Epithelial cell of proximal tubule (primary cell): Measurements from ENCODE around the gene SHISA6. TPM values are rescaled to one million over a fixed set of nuclear protein-coding genes. Genes with fewer than 3 reads are reported as not detected.

ENCODE experiments used
- DNase-seq: peaks from one replicate; pipeline ENCODE4 v3.0.0-alpha.2; 2011; ENCODE audit warnings: low read depth
- H3K4me3 ChIP-seq: 2 replicates; pipeline ENCODE4 v1.5.1; 2011; ENCODE audit warnings: low read depth, mild to moderate bottlenecking, low read length
- total RNA-seq: library from RNA; depleted of rRNA; stranded (reverse); fragments of >200 nt; gene quantifications from 2 replicates; pipeline ENCODE4 v1.2.3, GENCODE V29; 2015
- TF ChIP-seq, protein P1 (sequence below): conservative IDR thresholded peaks from 2 replicates; pipeline ENCODE4 v1.5.1; 2012; ENCODE audit warnings: low read depth, mild to moderate bottlenecking, low read length

The SHISA6 gene
- total RNA-seq, 1 donor from 2014 or later, result not detected

DNA sequence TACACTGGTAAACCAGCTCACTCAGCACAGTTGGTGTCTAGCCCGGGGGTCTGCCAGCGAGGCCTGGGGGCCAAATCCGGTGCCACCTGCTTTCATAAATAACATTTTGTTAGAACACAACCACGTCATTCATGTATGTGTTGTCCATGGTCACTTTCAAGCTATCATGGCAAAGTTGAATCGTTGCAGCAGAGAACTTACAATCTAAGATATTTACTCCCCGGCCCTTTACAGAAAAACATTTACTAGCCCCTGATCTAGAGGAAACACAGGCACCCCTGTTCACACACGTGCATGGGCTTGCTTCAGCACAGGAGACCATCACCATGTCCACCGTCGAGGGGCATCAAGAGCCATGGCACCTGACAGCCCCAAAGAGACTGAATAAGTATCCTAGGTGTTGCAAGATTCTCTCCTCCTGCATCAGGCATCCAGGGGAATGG is 245.9 kb downstream of the SHISA6 start:
- TF ChIP-seq, protein P1, sequence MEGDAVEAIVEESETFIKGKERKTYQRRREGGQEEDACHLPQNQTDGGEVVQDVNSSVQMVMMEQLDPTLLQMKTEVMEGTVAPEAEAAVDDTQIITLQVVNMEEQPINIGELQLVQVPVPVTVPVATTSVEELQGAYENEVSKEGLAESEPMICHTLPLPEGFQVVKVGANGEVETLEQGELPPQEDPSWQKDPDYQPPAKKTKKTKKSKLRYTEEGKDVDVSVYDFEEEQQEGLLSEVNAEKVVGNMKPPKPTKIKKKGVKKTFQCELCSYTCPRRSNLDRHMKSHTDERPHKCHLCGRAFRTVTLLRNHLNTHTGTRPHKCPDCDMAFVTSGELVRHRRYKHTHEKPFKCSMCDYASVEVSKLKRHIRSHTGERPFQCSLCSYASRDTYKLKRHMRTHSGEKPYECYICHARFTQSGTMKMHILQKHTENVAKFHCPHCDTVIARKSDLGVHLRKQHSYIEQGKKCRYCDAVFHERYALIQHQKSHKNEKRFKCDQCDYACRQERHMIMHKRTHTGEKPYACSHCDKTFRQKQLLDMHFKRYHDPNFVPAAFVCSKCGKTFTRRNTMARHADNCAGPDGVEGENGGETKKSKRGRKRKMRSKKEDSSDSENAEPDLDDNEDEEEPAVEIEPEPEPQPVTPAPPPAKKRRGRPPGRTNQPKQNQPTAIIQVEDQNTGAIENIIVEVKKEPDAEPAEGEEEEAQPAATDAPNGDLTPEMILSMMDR, result no peak
- DNase-seq, result no peak
- no peak overlapping the region for H3K4me3 ChIP-seq

DNA sequence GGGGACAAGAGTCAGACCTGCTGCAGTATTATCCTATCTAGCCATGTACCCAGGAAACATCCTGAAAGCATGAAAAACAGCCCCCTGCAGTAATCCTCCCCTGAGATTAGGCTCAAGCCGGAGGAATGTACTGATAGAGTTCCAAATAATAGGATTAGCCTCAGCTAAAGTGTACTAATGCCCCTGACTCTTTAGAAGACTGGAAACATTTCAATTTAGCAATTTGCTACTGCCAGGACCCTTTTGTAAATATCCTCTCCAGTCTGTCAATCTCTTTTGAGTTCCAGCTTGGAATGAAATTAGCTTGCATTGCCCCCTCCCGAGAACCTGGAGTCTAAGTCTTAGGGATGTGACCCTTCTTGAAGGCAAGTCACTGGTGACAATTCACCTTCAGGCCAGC is 246.5 kb downstream of the SHISA6 start:
- TF ChIP-seq, protein P1, result no peak
- no peak for DNase-seq
- no peak overlapping the region for H3K4me3 ChIP-seq

DNA sequence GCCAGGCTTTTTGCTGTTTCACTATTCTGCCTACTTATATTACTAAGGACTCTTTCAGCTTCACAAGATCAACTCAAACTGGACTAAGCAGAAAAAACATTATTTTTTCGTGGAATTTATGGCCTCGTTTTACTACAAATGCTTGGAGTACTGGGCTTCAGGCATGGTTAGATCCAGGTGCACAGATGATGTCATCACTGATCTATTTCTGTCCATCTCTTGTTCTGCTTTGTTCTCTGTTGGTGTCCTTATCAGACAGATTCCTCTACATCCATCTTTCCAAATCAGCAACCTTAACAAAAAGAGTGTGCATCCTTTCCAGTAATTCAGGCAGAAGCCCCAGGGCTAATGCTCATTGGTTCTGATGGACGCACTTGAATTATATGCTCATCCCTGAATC is 247.4 kb downstream of the SHISA6 start:
- TF ChIP-seq, protein P1, result no peak
- no peak overlapping the region for H3K4me3 ChIP-seq
- DNase-seq, result no peak

DNA sequence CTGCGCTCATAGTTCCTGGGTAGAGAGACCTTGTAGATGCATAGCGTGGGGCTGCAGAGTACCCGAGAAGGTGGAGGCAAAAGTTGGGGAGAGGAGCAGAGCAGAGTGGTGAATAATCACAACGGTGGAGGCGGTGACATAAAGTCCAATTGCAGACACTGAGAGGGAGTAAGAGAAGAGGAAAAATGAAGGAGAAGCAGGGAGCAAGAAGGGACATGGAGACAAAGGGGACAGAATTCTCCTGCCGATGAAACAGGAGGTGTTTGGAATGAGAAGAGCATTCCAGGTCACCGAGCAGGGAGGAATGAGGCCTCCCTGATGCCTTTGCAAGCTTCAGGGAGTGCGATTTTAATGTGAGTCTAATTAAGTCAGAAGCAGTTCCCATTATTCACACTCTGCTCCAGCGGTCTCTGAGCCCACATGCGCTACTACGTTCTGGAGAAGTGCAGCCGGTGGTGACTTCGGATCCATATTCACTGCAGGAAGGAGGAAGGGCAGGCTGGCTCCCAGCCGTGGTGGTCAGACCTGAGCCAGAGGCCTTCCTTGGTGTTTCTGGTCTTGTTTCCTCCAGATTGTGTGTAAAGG is 249.2 kb downstream of the SHISA6 start:
- DNase-seq, result no peak
- TF ChIP-seq, protein P1, result no peak
- H3K4me3 ChIP-seq, result no peak overlapping the region

DNA sequence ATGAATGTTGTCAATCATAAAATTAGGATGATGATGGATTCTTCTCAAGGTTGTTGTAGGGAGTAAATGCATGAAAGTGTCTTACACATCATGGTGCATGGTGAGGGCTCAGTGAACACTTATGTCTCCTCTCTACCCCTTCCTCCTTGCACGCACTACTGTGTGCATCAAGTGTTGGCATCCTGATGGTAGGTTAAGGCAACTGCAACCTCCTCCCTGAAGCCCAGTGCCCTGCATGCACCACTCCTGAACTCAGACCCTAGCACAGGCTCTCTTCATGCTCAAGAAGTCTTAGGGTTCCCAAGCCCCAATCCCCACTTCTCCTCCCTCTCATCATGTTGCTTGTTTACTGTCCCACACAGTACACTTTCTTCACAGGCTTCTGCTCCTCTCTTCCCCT is 251.5 kb downstream of the SHISA6 start:
- DNase-seq, result no peak
- TF ChIP-seq, protein P1, result no peak
- H3K4me3 ChIP-seq, result no peak overlapping the region

DNA sequence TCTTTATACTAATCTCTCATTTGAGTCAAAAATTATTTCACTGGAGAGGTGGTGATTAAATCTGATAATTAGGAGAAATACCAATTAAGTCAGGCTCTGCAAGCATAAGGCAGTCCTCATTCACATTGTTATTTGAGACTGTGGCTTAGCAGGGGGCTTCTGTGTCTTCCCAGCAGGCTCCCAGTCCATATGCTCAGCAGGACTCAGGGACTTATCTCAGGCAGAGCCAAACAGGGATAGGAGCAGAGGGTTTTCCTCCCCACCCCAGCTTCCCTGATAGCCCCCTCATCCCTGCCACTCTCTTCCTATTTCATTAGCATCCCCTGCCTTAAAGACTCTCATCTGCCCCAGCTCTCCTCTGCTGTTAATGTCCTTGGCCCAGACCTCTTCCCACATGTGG is 252.9 kb downstream of the SHISA6 start:
- DNase-seq, result no peak
- no peak overlapping the region for H3K4me3 ChIP-seq
- TF ChIP-seq, protein P1, result no peak

DNA sequence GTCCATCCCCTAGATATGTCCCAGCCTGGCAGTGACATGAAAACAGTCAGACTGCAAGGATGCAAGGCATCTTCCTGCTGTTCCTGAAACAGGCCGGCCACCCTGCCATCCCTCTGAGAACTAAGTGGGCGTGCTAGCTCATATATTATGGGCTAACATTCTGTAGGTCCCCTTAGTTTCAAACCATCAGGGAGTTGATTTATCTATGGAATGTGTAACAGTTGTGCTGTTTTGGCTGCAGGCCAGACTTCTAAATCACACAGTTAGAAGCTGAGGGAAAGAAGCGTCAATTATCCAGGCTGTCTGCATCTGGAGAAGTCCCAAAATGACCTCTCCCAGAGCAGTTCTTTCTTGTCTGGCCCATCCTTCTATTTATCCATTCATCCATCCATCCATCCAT is 254.6 kb downstream of the SHISA6 start:
- TF ChIP-seq, protein P1, result no peak
- H3K4me3 ChIP-seq, result no peak overlapping the region
- DNase-seq, result no peak
